GM21786 (cell line): ENCODE results near the gene PITX1.
"Not testable (repeated sequence)": the region's sequence is repeated elsewhere in the genome, so short reads cannot be mapped to it uniquely, and the experiment has no call there.

Experiments
- ATAC-seq: cut with Tn5 transposase; IDR thresholded peaks from one replicate; pipeline ENCODE4 v1.9.1; 2021; ENCODE audit not compliant: unreplicated experiment

PITX1 gene

DNA sequence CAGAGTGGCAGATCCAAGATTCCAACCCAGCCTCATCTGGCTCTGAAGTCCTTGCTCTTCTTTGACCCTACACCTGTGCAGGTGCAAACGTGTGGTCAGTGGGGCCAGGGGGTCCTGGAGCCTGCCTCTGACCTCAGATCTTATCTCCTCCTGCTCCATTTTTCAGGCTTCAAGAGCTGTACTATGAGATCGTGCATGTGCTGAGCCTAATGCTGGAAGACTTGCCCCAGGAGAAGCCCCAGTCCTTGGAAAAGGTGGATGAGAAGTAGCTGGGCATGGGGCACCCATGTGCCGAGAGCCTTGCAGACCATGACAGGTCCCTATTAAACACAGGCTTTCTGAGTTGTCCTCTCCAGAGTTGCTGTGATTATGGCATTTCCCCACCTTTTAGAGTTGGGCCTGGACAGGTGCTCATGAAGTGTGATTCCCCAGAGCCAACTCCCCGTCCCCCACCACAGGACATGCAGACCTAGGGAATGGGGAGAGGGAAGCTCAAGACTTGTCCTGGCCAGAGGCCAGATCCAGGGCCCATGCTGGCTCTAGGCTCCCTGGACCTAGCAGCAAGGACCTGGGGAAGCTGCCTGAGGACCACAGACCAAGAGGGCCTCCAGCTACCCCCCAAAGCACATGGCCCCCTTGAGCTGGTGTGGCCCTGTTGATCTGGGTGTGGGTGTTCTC, 22.5 kb downstream of the PITX1 start:
- no peak for ATAC-seq

DNA sequence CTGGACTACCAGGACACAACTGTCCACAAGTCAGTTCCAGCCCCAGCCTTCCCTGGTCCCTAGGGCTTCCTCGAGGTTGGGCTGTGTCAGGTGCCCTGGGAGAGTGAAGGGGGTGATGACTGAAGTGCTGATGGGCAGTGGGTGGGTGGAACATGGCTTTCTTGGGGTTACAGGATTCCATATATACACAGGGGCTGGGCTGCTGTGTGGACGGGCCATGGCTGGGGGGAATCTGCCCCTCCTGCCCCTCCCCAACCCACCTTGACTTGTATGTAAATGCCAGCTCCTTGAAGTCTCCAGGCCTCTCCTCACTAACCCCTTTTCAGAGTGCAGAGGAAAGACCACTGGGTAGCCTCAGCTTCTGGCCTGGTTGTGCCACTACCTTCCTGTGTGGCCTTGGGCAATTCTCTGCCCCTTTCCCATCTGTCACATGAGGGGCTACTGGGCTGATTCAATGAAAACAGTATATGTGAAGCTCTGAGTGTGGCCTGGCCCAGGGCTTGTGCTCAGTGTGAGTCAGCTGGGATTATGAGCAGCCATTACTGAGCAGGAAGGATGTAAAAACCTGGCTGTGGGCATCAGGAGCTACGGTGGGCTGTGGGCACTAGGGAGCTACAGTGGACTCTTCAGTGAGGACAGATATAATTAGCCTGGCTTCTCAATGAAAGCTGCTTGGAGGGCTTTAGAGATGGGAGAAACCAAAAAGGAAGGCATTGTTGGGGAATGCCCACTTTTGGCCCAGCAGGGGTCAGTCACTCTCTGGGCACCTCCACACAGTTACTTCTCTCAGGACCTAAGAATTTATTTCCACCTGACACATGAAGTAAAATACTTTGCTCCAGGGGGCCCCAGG, 23.3 kb downstream of the PITX1 start:
- no peak for ATAC-seq

DNA sequence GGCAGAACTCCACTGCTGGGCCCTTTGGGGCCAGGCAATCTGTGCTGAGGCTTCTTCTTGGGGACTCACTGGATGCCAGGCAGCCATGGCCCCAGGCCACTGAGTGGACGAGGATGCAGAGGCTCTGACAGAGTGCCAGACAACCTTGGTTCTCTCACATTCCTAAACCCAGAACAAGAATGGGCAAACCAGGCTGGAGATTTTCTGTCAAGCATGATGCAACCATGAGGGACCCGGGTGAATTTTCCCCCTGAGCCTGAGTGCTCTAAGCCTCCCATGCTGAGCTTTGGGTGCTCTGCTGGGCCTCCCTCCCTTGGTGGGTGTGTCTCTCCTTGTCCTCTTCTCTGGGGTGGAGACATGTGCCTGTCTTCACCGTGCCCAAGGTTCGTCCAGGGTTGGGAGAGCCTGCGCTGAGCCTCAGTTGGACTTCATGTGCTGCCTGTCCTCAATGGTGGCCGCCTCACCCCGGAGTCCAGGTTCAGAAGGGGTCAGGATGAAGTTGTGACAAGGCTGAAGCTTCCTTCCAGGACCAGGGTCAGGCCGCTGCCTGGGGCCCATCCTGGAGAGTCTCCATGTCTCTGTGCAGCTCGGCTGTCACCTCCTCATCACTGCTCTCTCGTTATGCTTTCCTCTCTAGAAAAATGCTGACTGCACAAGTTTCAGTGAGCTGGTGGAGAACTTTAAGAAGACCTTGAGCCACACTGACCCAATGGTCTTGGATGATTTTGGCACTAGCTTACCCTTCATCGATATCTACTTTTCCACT, 24.1 kb downstream of the PITX1 start:
- ATAC-seq = no peak

DNA sequence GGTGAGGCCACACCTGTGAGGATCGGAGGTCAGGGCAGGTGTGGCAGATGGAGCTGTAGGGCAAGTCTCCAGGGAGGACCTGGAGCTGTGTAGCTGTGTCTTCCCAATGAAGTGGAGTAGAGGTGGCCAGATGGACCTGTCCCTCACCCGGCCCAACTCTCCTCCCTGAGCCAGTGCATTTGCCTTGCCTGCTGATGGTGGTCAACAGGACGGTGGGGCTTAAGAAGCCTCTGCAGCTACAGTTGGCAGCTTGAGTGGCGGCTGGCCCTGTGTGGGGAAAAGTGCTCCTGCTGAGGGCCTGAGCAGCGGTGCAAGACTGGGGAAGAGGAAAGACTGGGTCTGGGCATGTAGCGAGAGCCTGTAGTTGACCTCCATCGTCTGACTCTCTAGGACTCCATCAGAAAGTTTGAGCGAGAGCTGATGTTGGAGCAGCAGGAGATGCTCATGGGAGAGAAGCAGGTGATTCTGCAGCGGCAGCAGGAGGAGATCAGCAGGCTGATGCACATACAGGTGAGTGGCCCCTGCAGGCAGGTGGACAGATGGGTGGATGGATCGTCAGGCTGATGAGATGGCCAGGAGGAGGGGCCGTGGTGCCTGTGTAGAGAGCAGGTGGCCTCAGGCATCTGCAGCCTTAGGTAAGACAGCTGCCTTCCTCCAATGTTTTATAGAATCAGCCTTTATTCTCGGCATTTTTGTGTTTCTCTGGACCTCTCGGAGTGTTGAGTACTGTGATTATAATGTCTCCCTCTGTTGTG, 24.9 kb downstream of the PITX1 start:
- ATAC-seq = no peak

GRCh38 chr5:135008556-135008955, 25.5 kb downstream of the PITX1 start:
- no peak for ATAC-seq

GRCh38 chr5:135007749-135008363, 26.2 kb downstream of the PITX1 start:
- no peak for ATAC-seq

DNA sequence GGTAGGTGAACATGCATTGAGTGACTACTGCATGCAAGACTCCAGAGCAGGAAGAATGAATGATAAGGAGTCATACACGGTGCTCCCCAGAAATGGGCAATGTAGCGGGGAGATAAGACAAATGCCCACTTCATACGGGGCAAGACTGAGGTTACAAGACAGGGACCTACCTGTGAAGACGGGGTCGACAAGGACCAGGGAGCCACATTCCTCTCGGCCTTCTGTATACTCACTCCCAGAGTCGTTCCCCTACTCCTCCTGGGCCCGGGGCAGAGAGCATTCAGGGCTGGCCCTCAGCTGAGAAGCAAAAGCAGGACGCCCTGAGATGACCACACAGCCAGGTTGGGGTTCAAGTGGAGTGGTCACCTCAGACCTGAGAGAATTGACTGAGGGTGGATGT, 26.7 kb downstream of the PITX1 start:
- ATAC-seq = no peak

GRCh38 chr5:135005076-135005475, 29.0 kb downstream of the PITX1 start:
- no peak for ATAC-seq

GRCh38 chr5:135004376-135004775, 29.7 kb downstream of the PITX1 start:
- no peak for ATAC-seq

GRCh38 chr5:134998068-134998467, 36.0 kb downstream of the PITX1 start:
- ATAC-seq = not testable (repeated sequence)

DNA sequence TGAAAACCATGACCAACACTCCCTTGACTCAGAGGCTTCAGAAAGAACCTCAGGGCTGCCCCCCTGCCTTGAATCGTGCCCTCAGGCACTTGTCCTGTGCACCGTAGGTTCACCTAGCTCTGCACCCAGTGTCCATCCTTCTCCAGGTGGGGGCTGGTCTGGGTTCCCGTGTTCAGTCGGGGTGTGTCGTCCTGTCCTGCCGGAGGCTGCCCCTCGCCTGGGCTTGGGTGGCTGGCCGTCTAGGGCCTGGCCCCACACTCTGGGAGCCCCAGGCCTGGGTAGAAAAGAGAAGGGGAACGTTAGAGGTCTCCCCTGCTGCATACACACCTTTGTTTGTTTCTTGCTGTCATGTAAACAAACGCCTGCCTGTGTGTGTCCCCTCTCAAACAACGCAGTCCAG, 37.0 kb downstream of the PITX1 start:
- ATAC-seq = no peak

DNA sequence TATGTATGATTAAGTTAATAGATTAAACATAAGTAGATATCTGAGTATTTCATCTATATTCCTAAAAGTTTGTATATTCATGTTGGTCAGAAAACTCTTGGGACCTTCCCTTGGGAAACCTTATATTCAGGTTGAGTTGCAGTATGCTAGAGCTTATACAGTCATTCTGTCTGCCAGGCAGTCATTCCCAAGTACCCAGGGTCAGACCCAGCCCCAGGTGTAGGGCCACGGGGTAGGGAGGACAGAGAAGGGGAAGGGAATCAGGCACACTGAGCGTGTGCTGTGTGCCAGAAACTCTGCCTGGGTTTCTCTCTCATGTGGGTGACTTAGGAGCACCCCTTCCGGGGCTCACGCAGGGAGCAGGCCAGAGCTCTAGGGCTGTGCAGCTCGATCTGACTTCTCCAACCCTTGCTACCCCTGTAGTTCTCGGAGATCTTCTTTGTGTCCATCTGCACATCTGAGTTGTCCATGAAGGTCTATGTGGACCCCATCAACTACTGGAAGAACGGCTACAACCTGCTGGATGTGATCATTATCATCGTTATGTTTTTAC, 38.1 kb downstream of the PITX1 start:
- no peak for ATAC-seq

DNA sequence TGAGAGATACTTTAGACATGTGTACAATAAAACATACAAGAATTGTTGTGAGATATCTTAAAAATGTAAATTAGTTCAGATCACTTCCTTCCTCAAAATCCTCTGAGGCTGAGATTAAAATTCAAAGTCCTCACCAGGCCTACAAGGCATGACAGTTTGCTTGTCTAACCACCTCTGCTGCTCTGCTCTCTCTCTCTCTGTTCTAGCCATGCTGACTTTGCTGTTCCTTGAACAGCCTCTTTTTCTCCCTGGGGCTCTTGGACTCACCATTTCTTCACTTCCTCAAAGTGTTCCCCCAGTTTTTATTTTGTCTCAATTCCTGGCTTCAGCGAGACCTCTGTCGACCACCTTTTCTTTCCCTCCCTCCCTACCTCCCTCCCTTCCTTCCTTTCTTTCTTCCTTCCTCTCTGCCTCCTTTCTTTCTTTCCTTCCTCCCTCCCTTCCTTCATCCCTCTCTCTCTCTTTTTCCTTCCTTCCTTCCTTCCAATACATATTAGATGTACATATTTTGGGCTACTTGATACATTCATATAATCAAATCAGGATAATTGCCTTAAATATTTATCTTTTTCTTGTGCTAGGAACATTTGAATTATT, 39.4 kb downstream of the PITX1 start:
- no peak for ATAC-seq

DNA sequence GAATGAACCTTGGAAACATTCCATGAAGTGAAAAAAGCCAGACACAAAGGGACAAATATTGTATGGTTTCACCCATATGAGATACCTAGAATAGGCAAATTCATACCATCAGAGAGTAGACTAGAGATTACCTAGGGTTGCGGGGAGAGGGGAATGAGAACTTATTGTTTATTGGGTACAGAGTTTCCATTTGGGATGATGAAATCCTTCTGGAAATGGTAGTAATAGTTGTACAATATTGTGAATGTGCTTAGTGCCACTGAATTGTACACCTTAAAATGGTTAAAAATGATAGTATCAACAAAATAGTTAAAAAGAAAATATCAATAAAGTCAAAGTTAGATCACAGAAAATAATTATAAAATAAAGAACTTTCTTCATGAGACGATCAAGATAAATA, 40.9 kb downstream of the PITX1 start:
- ATAC-seq = no peak

GRCh38 chr5:134992148-134992547, 41.9 kb downstream of the PITX1 start:
- no peak for ATAC-seq

DNA sequence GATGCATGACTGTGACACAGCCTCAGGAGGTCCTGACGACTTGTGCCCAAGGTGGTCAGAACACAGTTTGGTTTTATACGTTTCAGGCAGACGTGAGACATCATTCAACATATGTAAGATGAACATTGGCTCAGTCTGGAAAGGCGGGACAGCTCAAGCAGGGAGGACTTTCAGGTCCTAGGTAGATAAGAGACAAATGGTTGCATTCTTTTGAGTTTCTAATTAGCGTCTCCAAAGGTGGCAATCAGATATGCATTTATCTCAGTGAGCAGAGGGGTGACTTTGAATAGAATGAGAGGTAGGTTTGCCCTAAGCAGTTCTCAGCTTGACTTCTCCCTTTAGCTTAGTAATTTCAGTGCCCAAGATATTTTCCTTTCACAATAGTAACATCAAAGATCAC, 43.8 kb downstream of the PITX1 start:
- ATAC-seq = not testable (repeated sequence)

GRCh38 chr5:134989266-134989830, 44.7 kb downstream of the PITX1 start:
- ATAC-seq = no peak

- ATAC-seq = no peak
Observed at GRCh38 chr5:134982230-134982629, 51.8 kb downstream of the PITX1 start.

GRCh38 chr5:134979416-134979815, 54.6 kb downstream of the PITX1 start:
- no peak for ATAC-seq
